ENCODE results near the gene NDEL1.

GRCh38 chr17:8490256-8491023, 54.8 kb downstream of the NDEL1 start:
- no peak for TF ChIP-seq CTCF (IDR thresholded peaks at IDR 0.05; ENCODE audit: low read length)
- TF ChIP-seq EZH2 (IDR thresholded peaks at IDR 0.05; ENCODE audit: borderline replicate concordance, low read length), result no peak
